Neural progenitor cell (in vitro differentiated cells): ENCODE data around the gene MAVS.

ENCODE experiments used
- EZH2phosphoT487 ChIP-seq: fragments of 200-600 bp; sonication (generic); IDR thresholded peaks from 2 replicates; pipeline ENCODE4 v1.6.1; 2017; ENCODE audit warnings: antibody characterized with exemption
- TF ChIP-seq, protein P1 (sequence below): fragments of 200-600 bp; sonication (generic); IDR thresholded peaks from 2 replicates; pipeline ENCODE4 v1.5.1; 2017; ENCODE audit warnings: antibody characterized with exemption, mild to moderate bottlenecking

DNA sequence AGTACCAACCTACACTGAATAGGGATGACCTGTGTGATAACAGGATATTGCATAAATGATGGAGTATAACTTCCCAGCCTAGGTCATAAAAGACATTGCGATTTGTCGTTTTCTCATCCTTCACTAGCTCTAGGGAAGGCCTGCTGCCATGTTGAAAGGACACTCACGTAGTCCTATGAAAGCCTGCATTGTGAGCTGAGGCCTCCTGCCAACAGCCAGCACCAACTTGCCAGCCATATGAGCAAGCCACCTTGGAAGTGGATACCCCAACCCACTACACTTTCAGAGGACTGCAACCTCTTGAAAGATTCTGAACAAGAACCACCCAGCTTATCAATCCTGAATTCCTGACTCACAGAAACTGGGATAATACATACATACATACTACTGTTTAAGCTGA is 39.1 kb downstream of the MAVS start:
- TF ChIP-seq, protein P1, sequence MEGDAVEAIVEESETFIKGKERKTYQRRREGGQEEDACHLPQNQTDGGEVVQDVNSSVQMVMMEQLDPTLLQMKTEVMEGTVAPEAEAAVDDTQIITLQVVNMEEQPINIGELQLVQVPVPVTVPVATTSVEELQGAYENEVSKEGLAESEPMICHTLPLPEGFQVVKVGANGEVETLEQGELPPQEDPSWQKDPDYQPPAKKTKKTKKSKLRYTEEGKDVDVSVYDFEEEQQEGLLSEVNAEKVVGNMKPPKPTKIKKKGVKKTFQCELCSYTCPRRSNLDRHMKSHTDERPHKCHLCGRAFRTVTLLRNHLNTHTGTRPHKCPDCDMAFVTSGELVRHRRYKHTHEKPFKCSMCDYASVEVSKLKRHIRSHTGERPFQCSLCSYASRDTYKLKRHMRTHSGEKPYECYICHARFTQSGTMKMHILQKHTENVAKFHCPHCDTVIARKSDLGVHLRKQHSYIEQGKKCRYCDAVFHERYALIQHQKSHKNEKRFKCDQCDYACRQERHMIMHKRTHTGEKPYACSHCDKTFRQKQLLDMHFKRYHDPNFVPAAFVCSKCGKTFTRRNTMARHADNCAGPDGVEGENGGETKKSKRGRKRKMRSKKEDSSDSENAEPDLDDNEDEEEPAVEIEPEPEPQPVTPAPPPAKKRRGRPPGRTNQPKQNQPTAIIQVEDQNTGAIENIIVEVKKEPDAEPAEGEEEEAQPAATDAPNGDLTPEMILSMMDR: no peak
- no peak for TF ChIP-seq EZH2phosphoT487
